ENCODE measurements around the gene FPGS. TPM values are rescaled to one million over a fixed set of nuclear protein-coding genes. Genes with fewer than 3 reads are reported as not detected.

The FPGS gene
- total and polyA plus RNA-seq, 4 donors: 20.4 to 61.1 (median 42.7) TPM

DNA sequence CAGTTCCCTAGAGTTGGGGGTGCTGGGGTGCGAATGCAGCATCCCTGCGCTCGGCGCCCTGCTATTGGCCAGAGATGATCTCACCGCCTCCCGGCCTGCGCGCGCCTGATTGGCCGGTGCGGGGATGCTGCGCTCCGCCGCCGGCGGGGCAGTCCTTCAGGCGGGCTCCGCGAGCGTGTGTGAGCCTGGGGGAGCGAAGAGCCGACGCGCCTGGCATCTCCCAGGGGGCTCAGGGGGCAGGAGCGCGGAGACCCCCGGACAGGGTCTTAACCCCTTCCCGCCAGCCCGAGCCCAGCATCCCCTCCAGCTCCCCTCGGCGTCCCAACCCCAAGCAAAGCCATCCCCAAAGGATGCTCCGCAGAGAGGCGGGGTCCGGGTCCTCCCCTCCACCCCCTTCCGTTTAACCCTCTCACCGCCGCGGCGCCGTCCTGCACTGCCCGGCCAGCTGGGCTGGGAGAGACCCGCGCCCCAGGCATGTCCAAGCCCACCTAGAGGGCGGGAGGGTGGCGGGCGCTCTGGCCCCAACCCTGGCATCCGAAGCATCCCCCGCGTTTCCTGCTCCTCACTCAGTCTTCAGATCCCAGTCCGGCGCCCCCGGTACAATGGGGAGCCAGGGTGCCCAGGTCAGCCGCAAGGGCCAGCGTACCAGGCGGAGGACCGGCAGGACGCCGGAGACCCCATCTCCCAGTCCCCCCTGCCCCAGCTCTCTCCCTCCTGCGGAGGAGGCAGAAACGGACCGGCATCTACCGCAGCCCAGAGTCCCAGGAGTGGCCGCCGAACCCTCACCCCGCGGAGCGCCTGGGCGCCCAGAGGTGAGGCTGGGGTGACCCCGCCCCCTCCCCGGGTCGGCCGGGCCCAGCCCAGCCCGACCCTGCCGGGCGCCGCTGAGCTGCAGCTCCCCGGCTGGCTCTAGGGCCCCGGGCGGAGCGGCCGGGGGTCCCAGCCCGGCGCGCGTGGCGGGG lies 48.3 kb upstream of the FPGS start:
- H3K27me3 ChIP-seq (ENCODE audit: control insufficient read depth in 4 of 4, insufficient read depth in 4 of 4, low read length in 3 of 4): no peaks in the 10 kb centered on the region
- no peaks in the 10 kb centered on the region for H3K9me3 ChIP-seq (ENCODE audit: control insufficient read depth in 4 of 4, low read length in 3 of 4)
- no peak overlapping the region for H3K27ac ChIP-seq (ENCODE audit: low read depth in 1 of 2, low read length in 2 of 2)
- TF ChIP-seq SP1 (IDR thresholded peaks at IDR 0.05) (no peak), HNF4A (conservative IDR thresholded peaks at IDR 0.05) (no peak), RAD21 (IDR thresholded peaks at IDR 0.05) (no peak), JUND (IDR thresholded peaks at IDR 0.05) (no peak), TAF1 (conservative IDR thresholded peaks at IDR 0.05) (no peak), EGR1 (IDR thresholded peaks at IDR 0.05; ENCODE audit: low read depth in 2 of 2) (no peak), GABPA (IDR thresholded peaks at IDR 0.05 in 1 of 2, conservative IDR thresholded peaks at IDR 0.05 in 1 of 2) (no peak), YY1 (IDR thresholded peaks at IDR 0.05) (no peak), FOXA2 (IDR thresholded peaks at IDR 0.05) (no peak), RXRA (IDR thresholded peaks at IDR 0.05) (no peak), NR2F2 (IDR thresholded peaks at IDR 0.05) (no peak), HNF4G (IDR thresholded peaks at IDR 0.05) (no peak), FOXA1 (IDR thresholded peaks at IDR 0.05) (no peak)
- TF ChIP-seq, protein P1, sequence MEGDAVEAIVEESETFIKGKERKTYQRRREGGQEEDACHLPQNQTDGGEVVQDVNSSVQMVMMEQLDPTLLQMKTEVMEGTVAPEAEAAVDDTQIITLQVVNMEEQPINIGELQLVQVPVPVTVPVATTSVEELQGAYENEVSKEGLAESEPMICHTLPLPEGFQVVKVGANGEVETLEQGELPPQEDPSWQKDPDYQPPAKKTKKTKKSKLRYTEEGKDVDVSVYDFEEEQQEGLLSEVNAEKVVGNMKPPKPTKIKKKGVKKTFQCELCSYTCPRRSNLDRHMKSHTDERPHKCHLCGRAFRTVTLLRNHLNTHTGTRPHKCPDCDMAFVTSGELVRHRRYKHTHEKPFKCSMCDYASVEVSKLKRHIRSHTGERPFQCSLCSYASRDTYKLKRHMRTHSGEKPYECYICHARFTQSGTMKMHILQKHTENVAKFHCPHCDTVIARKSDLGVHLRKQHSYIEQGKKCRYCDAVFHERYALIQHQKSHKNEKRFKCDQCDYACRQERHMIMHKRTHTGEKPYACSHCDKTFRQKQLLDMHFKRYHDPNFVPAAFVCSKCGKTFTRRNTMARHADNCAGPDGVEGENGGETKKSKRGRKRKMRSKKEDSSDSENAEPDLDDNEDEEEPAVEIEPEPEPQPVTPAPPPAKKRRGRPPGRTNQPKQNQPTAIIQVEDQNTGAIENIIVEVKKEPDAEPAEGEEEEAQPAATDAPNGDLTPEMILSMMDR (IDR thresholded peaks at IDR 0.05; ENCODE audit: low read depth, low read length, missing input control): no peak
- TF ChIP-seq, protein P2, sequence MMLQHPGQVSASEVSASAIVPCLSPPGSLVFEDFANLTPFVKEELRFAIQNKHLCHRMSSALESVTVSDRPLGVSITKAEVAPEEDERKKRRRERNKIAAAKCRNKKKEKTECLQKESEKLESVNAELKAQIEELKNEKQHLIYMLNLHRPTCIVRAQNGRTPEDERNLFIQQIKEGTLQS (IDR thresholded peaks at IDR 0.05): no peak
- TF ChIP-seq, protein P3, sequence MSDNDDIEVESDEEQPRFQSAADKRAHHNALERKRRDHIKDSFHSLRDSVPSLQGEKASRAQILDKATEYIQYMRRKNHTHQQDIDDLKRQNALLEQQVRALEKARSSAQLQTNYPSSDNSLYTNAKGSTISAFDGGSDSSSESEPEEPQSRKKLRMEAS (IDR thresholded peaks at IDR 0.05): no peak
- TF ChIP-seq, protein P4, sequence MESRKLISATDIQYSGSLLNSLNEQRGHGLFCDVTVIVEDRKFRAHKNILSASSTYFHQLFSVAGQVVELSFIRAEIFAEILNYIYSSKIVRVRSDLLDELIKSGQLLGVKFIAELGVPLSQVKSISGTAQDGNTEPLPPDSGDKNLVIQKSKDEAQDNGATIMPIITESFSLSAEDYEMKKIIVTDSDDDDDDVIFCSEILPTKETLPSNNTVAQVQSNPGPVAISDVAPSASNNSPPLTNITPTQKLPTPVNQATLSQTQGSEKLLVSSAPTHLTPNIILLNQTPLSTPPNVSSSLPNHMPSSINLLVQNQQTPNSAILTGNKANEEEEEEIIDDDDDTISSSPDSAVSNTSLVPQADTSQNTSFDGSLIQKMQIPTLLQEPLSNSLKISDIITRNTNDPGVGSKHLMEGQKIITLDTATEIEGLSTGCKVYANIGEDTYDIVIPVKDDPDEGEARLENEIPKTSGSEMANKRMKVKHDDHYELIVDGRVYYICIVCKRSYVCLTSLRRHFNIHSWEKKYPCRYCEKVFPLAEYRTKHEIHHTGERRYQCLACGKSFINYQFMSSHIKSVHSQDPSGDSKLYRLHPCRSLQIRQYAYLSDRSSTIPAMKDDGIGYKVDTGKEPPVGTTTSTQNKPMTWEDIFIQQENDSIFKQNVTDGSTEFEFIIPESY (IDR thresholded peaks at IDR 0.05): no peak
- TF ChIP-seq, protein P5, sequence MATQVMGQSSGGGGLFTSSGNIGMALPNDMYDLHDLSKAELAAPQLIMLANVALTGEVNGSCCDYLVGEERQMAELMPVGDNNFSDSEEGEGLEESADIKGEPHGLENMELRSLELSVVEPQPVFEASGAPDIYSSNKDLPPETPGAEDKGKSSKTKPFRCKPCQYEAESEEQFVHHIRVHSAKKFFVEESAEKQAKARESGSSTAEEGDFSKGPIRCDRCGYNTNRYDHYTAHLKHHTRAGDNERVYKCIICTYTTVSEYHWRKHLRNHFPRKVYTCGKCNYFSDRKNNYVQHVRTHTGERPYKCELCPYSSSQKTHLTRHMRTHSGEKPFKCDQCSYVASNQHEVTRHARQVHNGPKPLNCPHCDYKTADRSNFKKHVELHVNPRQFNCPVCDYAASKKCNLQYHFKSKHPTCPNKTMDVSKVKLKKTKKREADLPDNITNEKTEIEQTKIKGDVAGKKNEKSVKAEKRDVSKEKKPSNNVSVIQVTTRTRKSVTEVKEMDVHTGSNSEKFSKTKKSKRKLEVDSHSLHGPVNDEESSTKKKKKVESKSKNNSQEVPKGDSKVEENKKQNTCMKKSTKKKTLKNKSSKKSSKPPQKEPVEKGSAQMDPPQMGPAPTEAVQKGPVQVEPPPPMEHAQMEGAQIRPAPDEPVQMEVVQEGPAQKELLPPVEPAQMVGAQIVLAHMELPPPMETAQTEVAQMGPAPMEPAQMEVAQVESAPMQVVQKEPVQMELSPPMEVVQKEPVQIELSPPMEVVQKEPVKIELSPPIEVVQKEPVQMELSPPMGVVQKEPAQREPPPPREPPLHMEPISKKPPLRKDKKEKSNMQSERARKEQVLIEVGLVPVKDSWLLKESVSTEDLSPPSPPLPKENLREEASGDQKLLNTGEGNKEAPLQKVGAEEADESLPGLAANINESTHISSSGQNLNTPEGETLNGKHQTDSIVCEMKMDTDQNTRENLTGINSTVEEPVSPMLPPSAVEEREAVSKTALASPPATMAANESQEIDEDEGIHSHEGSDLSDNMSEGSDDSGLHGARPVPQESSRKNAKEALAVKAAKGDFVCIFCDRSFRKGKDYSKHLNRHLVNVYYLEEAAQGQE (IDR thresholded peaks at IDR 0.05): no peak
- H3K4me3 ChIP-seq (ENCODE audit: low read depth in 1 of 3, low read length in 3 of 3): no peak overlapping the region
- no peak overlapping the region for H3K9ac ChIP-seq (ENCODE audit: low read depth in 1 of 2, low read length in 2 of 2)
- H3K36me3 ChIP-seq (ENCODE audit: control insufficient read depth in 4 of 4, insufficient read depth in 3 of 4, low read depth in 1 of 4, low read length in 3 of 4): peaks cover 0 to 1% (median 0%) of the 10 kb centered on the region in 4 donors
- 29% methylated on average over 86 of the region's 86 CpGs for WGBS
- no peak for DNase-seq (ENCODE audit: low spot score)
- H3K4me1 ChIP-seq (ENCODE audit: control insufficient read depth in 4 of 4, insufficient read depth in 4 of 4, low read length in 3 of 4): peaks cover 0 to 8% (median 0%) of the 10 kb centered on the region in 4 donors

Data from liver (tissue), 9 donors.